ENCODE measurements around the gene LRRC25. TPM values are rescaled to one million over a fixed set of nuclear protein-coding genes. Genes with fewer than 3 reads are reported as not detected.
A peak's percentile ranks its signal among the peaks of the same experiment; 100 is the strongest.

LRRC25 gene
- polyA plus RNA-seq, 2 of the 4 experiments (the other 2 are of a cell fraction), result not detected

DNA sequence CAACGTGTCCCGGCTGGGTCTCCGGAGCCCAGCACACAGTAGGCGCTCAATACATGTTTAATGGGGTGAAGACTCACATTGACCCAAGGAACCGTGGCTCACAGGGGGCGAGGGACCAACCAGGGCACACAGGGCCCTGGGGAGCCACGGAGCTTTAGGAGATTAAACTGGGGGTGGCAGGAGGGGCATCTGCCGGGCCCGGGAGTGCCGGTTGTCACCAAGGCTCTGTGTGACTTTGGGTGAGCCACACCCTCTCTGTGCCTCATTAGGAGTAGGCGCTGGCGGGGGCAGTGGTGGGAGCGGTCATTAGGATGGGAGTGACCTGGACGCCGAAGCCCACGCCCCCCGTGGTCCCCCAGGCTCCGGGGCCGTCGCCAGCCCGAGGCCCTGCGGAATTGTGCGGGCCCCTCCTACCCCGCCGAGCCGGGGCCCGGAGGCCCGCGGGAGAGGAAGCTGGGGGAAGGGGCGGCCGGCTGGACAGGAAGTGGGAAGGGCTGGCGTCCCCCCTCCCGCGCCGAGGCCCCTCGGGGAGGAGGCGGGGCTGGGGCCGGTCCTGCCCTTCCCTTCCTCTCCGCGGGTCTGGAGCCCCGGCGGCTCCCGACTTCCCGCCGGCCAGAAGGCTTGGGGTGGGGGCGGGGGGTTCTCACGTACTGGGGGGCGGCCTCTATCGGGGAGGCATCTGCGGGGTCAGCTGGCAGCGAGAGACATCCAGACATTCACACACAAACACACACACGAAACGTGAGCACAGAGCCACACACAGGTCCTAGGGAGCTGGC, 20.0 kb upstream of the LRRC25 start:
- DNase-seq (ENCODE audit: low read depth in 1 of 2, low spot score in 1 of 2), result peak in 1 of 2 experiments; percentile 79
- TF ChIP-seq, protein P1, sequence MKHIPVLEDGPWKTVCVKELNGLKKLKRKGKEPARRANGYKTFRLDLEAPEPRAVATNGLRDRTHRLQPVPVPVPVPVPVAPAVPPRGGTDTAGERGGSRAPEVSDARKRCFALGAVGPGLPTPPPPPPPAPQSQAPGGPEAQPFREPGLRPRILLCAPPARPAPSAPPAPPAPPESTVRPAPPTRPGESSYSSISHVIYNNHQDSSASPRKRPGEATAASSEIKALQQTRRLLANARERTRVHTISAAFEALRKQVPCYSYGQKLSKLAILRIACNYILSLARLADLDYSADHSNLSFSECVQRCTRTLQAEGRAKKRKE (CRISPR knock-in tag; IDR thresholded peaks at IDR 0.05; ENCODE audit: low read depth), result no peak
- TF ChIP-seq NPAS2 (CRISPR knock-in tag; IDR thresholded peaks at IDR 0.05; ENCODE audit: borderline replicate concordance) (no peak), HDAC2 (IDR thresholded peaks at IDR 0.05) (peak; percentile 54; the same call in 1 of the 2 replicates), CBX8 (IDR thresholded peaks at IDR 0.05) (no peak), HOXB13 (CRISPR knock-in tag; IDR thresholded peaks at IDR 0.05; ENCODE audit: low read depth) (0 out of 2 replicates have a peak, but pooled peaks have one; percentile 43), JUN (IDR thresholded peaks at IDR 0.05) (peak; percentile 33 to 45; a peak in 2 of 5 replicates), POLR2A (IDR thresholded peaks at IDR 0.05; ENCODE audit: low read length) (0 out of 2 replicates have a peak, but pooled peaks have one; percentile 22), ZFP36 (IDR thresholded peaks at IDR 0.05; ENCODE audit: borderline replicate concordance, partially characterized antibody) (peak; percentile 75), KDM1A (IDR thresholded peaks at IDR 0.05; ENCODE audit: low read depth) (peak; percentile 68; the same call in 1 of the 2 replicates), NFE2L2 (conservative IDR thresholded peaks at IDR 0.05; ENCODE audit: low read length) (no peak), RCOR1 (IDR thresholded peaks at IDR 0.05; ENCODE audit: low read depth, low read length) (no peak), RARB (CRISPR knock-in tag; IDR thresholded peaks at IDR 0.05) (peak; percentile 41; the same call in 1 of the 2 replicates), CHD4 (IDR thresholded peaks at IDR 0.05; ENCODE audit: borderline replicate concordance) (no peak), FOSL2 (IDR thresholded peaks at IDR 0.05) (no peak), FOSL2 (CRISPR knock-in tag; IDR thresholded peaks at IDR 0.05) (no peak)
- TF ChIP-seq, protein P2, sequence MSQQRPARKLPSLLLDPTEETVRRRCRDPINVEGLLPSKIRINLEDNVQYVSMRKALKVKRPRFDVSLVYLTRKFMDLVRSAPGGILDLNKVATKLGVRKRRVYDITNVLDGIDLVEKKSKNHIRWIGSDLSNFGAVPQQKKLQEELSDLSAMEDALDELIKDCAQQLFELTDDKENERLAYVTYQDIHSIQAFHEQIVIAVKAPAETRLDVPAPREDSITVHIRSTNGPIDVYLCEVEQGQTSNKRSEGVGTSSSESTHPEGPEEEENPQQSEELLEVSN (IDR thresholded peaks at IDR 0.05; ENCODE audit: borderline replicate concordance, low read depth), result peak; percentile 80
- Histone ChIP-seq H3K27ac (peak overlapping the region; percentile 96 to 100), H3K4me3 (peak overlapping the region; percentile 49), H3K9me3 (no peaks in the 10 kb centered on the region), H3K4me1 (peaks cover 56% of the 10 kb centered on the region), H3K4me2 (peak overlapping the region; percentile 93)
- whole genome bisulfite sequencing (ENCODE audit: missing lambda C conversion rate), result 0% methylated on average over 5 of the region's 53 CpGs
- POLR2A ChIA-PET, result interaction anchor here (0.7 to 4.8 kb wide), 6 partner anchors 16 to 172 kb away, joined by 3 to 28 read pairs (median 6); partner anchors contain the start of gene GDF15
- peak; percentile 40 to 70 for ATAC-seq
- CTCF ChIA-PET, result interaction anchor here (0.6 to 9.4 kb wide), 6 partner anchors 16 to 78 kb away, joined by 3 to 109 read pairs (median 8); no protein-coding TSS in a partner anchor
- no peak for FAIRE-seq

DNA sequence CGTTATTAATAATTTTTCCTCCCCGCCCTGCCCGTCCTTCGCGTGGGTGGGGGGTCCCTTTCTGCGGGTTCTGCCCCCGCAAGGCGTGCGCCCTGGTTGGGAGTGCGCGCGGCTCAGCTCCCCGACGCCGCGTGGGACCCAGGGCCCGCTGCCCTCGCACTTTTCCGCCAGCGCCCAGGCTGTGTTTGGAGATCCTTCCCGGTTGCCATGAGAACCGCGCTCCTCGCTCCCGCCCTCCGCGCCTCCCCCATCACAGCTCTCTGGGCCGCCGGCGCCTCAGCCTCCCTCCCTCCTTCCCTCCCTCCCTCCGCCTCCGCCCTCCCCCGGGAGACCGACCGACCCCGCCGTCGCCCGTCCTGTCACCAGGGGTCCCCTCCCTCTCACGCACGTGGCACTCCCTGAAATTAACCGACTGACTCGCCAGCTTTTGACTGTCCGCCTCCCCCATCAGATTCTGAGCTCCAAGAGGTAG, 19.4 kb upstream of the LRRC25 start:
- Histone ChIP-seq H3K9me3 (no peaks in the 10 kb centered on the region), H3K4me2 (peak overlapping the region; percentile 93), H3K27ac (peak overlapping the region; percentile 96 to 100), H3K4me3 (peak overlapping the region; percentile 49), H3K4me1 (peaks cover 56% of the 10 kb centered on the region)
- ChIA-PET CTCF (interaction anchor here (1.0 to 9.4 kb wide), 6 partner anchors 16 to 77 kb away, joined by 3 to 109 read pairs (median 8); no protein-coding TSS in a partner anchor), POLR2A (interaction anchor here (0.7 to 4.8 kb wide), 8 partner anchors 15 to 173 kb away, joined by 3 to 28 read pairs (median 6); partner anchors contain the start of genes GDF15 and JUND)
- ATAC-seq (peak; percentile 63 to 77), FAIRE-seq (no peak), DNase-seq (ENCODE audit: low read depth in 1 of 2, low spot score in 1 of 2) (peak in 1 of 2 experiments; percentile 91)
- WGBS (ENCODE audit: missing lambda C conversion rate), result 0% methylated on average over 12 of the region's 44 CpGs
- TF ChIP-seq CBX8 (IDR thresholded peaks at IDR 0.05) (no peak), HOXB5 (CRISPR knock-in tag; IDR thresholded peaks at IDR 0.05) (peak; percentile 78; the same call in 1 of the 2 replicates), HDAC2 (IDR thresholded peaks at IDR 0.05) (no peak), MYC (IDR thresholded peaks at IDR 0.05; ENCODE audit: borderline replicate concordance, low read length) (peak; percentile 86), HOXA7 (CRISPR knock-in tag; IDR thresholded peaks at IDR 0.05) (peak; percentile 62; the same call in 1 of the 2 replicates), EP300 (IDR thresholded peaks at IDR 0.05) (no peak), EHMT2 (IDR thresholded peaks at IDR 0.05; ENCODE audit: low read depth) (no peak), RCOR1 (IDR thresholded peaks at IDR 0.05; ENCODE audit: low read depth, low read length) (no peak), TP53 (CRISPR knock-in tag; IDR thresholded peaks at IDR 0.05) (no peak), FOSB (CRISPR knock-in tag; IDR thresholded peaks at IDR 0.05) (peak; percentile 64; the same call in 1 of the 2 replicates), SMC3 (IDR thresholded peaks at IDR 0.05) (no peak), GATA3 (IDR thresholded peaks at IDR 0.05; ENCODE audit: borderline replicate concordance) (no peak), RAD21 (conservative IDR thresholded peaks at IDR 0.05 in 1 of 2, IDR thresholded peaks at IDR 0.05 in 1 of 2) (no peak)
- TF ChIP-seq, protein P3, sequence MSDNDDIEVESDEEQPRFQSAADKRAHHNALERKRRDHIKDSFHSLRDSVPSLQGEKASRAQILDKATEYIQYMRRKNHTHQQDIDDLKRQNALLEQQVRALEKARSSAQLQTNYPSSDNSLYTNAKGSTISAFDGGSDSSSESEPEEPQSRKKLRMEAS (IDR thresholded peaks at IDR 0.05), result peak; percentile 82
- TF ChIP-seq, protein P4, sequence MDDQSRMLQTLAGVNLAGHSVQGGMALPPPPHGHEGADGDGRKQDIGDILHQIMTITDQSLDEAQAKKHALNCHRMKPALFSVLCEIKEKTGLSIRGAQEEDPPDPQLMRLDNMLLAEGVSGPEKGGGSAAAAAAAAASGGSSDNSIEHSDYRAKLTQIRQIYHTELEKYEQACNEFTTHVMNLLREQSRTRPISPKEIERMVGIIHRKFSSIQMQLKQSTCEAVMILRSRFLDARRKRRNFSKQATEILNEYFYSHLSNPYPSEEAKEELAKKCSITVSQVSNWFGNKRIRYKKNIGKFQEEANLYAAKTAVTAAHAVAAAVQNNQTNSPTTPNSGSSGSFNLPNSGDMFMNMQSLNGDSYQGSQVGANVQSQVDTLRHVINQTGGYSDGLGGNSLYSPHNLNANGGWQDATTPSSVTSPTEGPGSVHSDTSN (IDR thresholded peaks at IDR 0.05), result no peak
- TF ChIP-seq, protein P2 (IDR thresholded peaks at IDR 0.05; ENCODE audit: borderline replicate concordance, low read depth), result peak; percentile 83
- TF ChIP-seq, protein P5, sequence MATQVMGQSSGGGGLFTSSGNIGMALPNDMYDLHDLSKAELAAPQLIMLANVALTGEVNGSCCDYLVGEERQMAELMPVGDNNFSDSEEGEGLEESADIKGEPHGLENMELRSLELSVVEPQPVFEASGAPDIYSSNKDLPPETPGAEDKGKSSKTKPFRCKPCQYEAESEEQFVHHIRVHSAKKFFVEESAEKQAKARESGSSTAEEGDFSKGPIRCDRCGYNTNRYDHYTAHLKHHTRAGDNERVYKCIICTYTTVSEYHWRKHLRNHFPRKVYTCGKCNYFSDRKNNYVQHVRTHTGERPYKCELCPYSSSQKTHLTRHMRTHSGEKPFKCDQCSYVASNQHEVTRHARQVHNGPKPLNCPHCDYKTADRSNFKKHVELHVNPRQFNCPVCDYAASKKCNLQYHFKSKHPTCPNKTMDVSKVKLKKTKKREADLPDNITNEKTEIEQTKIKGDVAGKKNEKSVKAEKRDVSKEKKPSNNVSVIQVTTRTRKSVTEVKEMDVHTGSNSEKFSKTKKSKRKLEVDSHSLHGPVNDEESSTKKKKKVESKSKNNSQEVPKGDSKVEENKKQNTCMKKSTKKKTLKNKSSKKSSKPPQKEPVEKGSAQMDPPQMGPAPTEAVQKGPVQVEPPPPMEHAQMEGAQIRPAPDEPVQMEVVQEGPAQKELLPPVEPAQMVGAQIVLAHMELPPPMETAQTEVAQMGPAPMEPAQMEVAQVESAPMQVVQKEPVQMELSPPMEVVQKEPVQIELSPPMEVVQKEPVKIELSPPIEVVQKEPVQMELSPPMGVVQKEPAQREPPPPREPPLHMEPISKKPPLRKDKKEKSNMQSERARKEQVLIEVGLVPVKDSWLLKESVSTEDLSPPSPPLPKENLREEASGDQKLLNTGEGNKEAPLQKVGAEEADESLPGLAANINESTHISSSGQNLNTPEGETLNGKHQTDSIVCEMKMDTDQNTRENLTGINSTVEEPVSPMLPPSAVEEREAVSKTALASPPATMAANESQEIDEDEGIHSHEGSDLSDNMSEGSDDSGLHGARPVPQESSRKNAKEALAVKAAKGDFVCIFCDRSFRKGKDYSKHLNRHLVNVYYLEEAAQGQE (IDR thresholded peaks at IDR 0.05), result no peak

All from A549 (cell line).